OCI-LY3 (cell line): ENCODE results near the gene IKZF5.

Experiments used
- H2AFZ ChIP-seq: fragments of 200-600, 300-600 bp; shearing (Covaris generic); 2 replicates; pipeline ENCODE4 v1.6.0; 2014; ENCODE audit warnings: antibody characterized with exemption, low read depth, low read length
- H3K27ac ChIP-seq: fragments of 200-600, 300-600 bp; sonication (generic); 2 replicates; pipeline ENCODE4 v1.5.1; 2014; ENCODE audit warnings: mild to moderate bottlenecking, low read length, moderate library complexity, mixed read lengths
- H3K27me3 ChIP-seq: fragments of 200-600, 300-600 bp; sonication (generic); 2 replicates; pipeline ENCODE4 v1.6.1; 2014; ENCODE audit warnings: low read depth, low read length, mixed read lengths
- H3K36me3 ChIP-seq: fragments of 200-600, 300-600 bp; sonication (generic); replicated peaks from 2 replicates; pipeline ENCODE3; 2014; ENCODE audit warnings: low read depth, low read length, mixed read lengths
- H3K4me1 ChIP-seq: fragments of 300-600, 200-600 bp; sonication (generic); 2 replicates; pipeline ENCODE4 v1.6.1; 2014; ENCODE audit warnings: low read length, mixed read lengths
- H3K4me2 ChIP-seq: fragments of 200-600, 300-600 bp; sonication (generic); 2 replicates; pipeline ENCODE4 v1.6.1; 2014; ENCODE audit warnings: low read length, mixed read lengths
- H3K4me3 ChIP-seq: fragments of 300-600, 200-600 bp; sonication (generic); 2 replicates; pipeline ENCODE4 v1.5.1; 2014; ENCODE audit warnings: antibody characterized with exemption, mild to moderate bottlenecking, low read length, moderate library complexity
- H3K79me2 ChIP-seq: fragments of 300-600, 200-600 bp; shearing (Covaris generic); 2 replicates; pipeline ENCODE4 v1.6.1; 2014; ENCODE audit warnings: mild to moderate bottlenecking, low read length, mixed read lengths
- H3K9ac ChIP-seq: fragments of 300-600, 200-600 bp; shearing (Covaris generic); 2 replicates; pipeline ENCODE4 v1.6.0; 2014; ENCODE audit warnings: mild to moderate bottlenecking, low read length, moderate library complexity
- H3K9me3 ChIP-seq: fragments of 200-600, 300-600 bp; shearing (Covaris generic); 2 replicates; pipeline ENCODE4 v1.6.1; 2014; ENCODE audit warnings: low read length, mixed read lengths; ENCODE audit not compliant: insufficient read depth
- H4K20me1 ChIP-seq: fragments of 200-600, 300-600 bp; sonication (generic); 2 replicates; pipeline ENCODE4 v1.6.1; 2016; ENCODE audit warnings: low read length, mixed read lengths; ENCODE audit not compliant: insufficient read depth
- CTCF ChIP-seq: fragments of 200-600, 300-600 bp; sonication (generic); IDR thresholded peaks from 2 replicates; pipeline ENCODE4 v1.5.1; 2014; ENCODE audit warnings: antibody characterized with exemption, low read length, low read depth
- EZH2phosphoT487 ChIP-seq: fragments of 200-600 bp; shearing (Covaris generic); IDR thresholded peaks from 2 replicates; pipeline ENCODE4 v1.6.1; 2018; ENCODE audit warnings: antibody characterized with exemption, mixed run types, low read depth

Gene IKZF5

GRCh38 chr10:122999347-122999746 is 9.2 kb downstream of the IKZF5 start:
- Histone ChIP-seq H3K27ac (no peak overlapping the region), H3K79me2 (peaks cover 36% of the 10 kb centered on the region), H3K4me2 (no peak overlapping the region), H3K9me3 (no peaks in the 10 kb centered on the region), H3K27me3 (no peaks in the 10 kb centered on the region), H3K4me3 (no peak overlapping the region), H2AFZ (no peak overlapping the region), H4K20me1 (0 out of 2 replicates have a peak, but pooled peaks cover 2% of the 10 kb centered on the region), H3K4me1 (no peaks in the 10 kb centered on the region), H3K9ac (no peak overlapping the region), H3K36me3 (peaks cover 7% of the 10 kb centered on the region)
- no peak for TF ChIP-seq EZH2phosphoT487
- no peak for TF ChIP-seq CTCF

- H2AFZ ChIP-seq = no peak overlapping the region
- H3K79me2 ChIP-seq = peaks cover 32% of the 10 kb centered on the region
- no peaks in the 10 kb centered on the region for H3K27me3 ChIP-seq
- no peak overlapping the region for H3K4me2 ChIP-seq
- no peaks in the 10 kb centered on the region for H3K4me1 ChIP-seq
- H3K27ac ChIP-seq = no peak overlapping the region
- H4K20me1 ChIP-seq = 0 out of 2 replicates have a peak, but pooled peaks cover 2% of the 10 kb centered on the region
- H3K9ac ChIP-seq = no peak overlapping the region
- H3K36me3 ChIP-seq = peaks cover 9% of the 10 kb centered on the region
- H3K4me3 ChIP-seq = no peak overlapping the region
- no peaks in the 10 kb centered on the region for H3K9me3 ChIP-seq
- TF ChIP-seq EZH2phosphoT487 = no peak
Measured at GRCh38 chr10:122998934-122999333, 9.7 kb downstream of the IKZF5 start.

DNA sequence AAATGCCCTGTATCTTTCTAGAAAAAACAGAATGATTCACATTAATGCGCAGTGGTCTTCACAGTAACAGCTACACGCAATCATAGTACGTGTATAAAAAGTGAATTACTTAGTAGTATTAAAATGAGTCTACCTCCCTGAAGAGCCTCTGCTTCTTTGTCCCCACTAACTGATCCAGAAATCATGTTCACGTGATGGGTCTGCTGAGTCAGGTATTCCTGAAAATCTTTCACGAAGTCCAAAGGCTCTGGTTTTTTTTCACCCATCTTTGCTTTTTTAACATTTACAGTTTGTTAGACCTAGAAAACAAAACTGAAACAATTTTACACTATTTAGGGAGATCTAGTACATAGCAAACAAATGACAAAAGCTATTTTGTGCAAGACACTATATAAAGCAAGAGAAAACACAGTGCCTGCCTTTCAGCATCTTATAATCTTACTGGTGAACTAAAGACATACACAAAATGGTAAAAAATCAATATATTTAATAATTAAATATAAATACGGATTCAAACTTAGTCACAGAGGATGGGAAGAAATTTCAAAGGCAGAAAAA is 10.2 kb downstream of the IKZF5 start:
- Histone ChIP-seq H3K9me3 (no peaks in the 10 kb centered on the region), H4K20me1 (0 out of 2 replicates have a peak, but pooled peaks cover 2% of the 10 kb centered on the region), H3K9ac (no peak overlapping the region), H3K4me3 (no peak overlapping the region), H3K36me3 (peaks cover 9% of the 10 kb centered on the region), H3K4me2 (no peak overlapping the region), H3K27ac (no peak overlapping the region), H3K4me1 (no peaks in the 10 kb centered on the region), H2AFZ (no peak overlapping the region), H3K79me2 (peaks cover 27% of the 10 kb centered on the region), H3K27me3 (no peaks in the 10 kb centered on the region)
- TF ChIP-seq CTCF (no peak), EZH2phosphoT487 (no peak)

- Histone ChIP-seq H3K4me1 (no peaks in the 10 kb centered on the region), H4K20me1 (0 out of 2 replicates have a peak, but pooled peaks cover 2% of the 10 kb centered on the region), H3K9me3 (no peaks in the 10 kb centered on the region), H3K27ac (no peak overlapping the region), H3K27me3 (no peaks in the 10 kb centered on the region), H3K79me2 (peaks cover 21% of the 10 kb centered on the region), H3K4me2 (no peak overlapping the region), H3K4me3 (no peak overlapping the region), H3K36me3 (peaks cover 9% of the 10 kb centered on the region), H2AFZ (no peak overlapping the region), H3K9ac (no peak overlapping the region)
- no peak for TF ChIP-seq EZH2phosphoT487
- no peak for TF ChIP-seq CTCF
Measured at GRCh38 chr10:122997864-122998263, 10.7 kb downstream of the IKZF5 start.
